GM19351 (cell line): ENCODE measurements around the gene IMMP2L.

Experiments used
- ATAC-seq: cut with Tn5 transposase; IDR thresholded peaks from one replicate; pipeline ENCODE4 v1.9.1; 2021; ENCODE audit warnings: mild to moderate bottlenecking, moderate library complexity; ENCODE audit not compliant: unreplicated experiment

Gene IMMP2L

GRCh38 chr7:110909117-110909516 is 653.2 kb downstream of the IMMP2L start:
- no peak for ATAC-seq

GRCh38 chr7:110905773-110906566 is 656.3 kb downstream of the IMMP2L start:
- no peak for ATAC-seq

- no peak for ATAC-seq
These were observed 663.8 kb downstream of the IMMP2L start for GRCh38 chr7:110898516-110898915.

GRCh38 chr7:110897538-110897937 is 664.8 kb downstream of the IMMP2L start:
- ATAC-seq, result no peak

- no peak for ATAC-seq
These were observed 668.2 kb downstream of the IMMP2L start for GRCh38 chr7:110894111-110894510.

GRCh38 chr7:110891197-110891596 is 671.1 kb downstream of the IMMP2L start:
- ATAC-seq, result no peak

GRCh38 chr7:110890101-110890500 is 672.2 kb downstream of the IMMP2L start:
- no peak for ATAC-seq

GRCh38 chr7:110889335-110889734 is 673.0 kb downstream of the IMMP2L start:
- ATAC-seq, result no peak

- ATAC-seq, result no peak
These were observed 673.7 kb downstream of the IMMP2L start for GRCh38 chr7:110888641-110889040.

GRCh38 chr7:110885474-110885873 is 676.8 kb downstream of the IMMP2L start:
- ATAC-seq, result no peak

- ATAC-seq, result no peak
These were observed 680.6 kb downstream of the IMMP2L start for GRCh38 chr7:110881721-110882120.

GRCh38 chr7:110880971-110881370 is 681.3 kb downstream of the IMMP2L start:
- ATAC-seq, result no peak

- ATAC-seq, result no peak
These were observed 685.3 kb downstream of the IMMP2L start for GRCh38 chr7:110877016-110877415.

- ATAC-seq, result no peak
These were observed 686.9 kb downstream of the IMMP2L start for GRCh38 chr7:110875346-110875745.

GRCh38 chr7:110871856-110872255 is 690.4 kb downstream of the IMMP2L start:
- ATAC-seq, result no peak

- no peak for ATAC-seq
These were observed 691.4 kb downstream of the IMMP2L start for GRCh38 chr7:110870926-110871325.

- ATAC-seq, result no peak
These were observed 693.8 kb downstream of the IMMP2L start for GRCh38 chr7:110868458-110868857.

GRCh38 chr7:110867771-110868170 is 694.5 kb downstream of the IMMP2L start:
- no peak for ATAC-seq

GRCh38 chr7:110863258-110863657 is 699.0 kb downstream of the IMMP2L start:
- ATAC-seq, result no peak

GRCh38 chr7:110861163-110861562 is 701.1 kb downstream of the IMMP2L start:
- no peak for ATAC-seq

GRCh38 chr7:110857106-110857505 is 705.2 kb downstream of the IMMP2L start:
- no peak for ATAC-seq

- ATAC-seq, result no peak
These were observed 705.6 kb downstream of the IMMP2L start for GRCh38 chr7:110856704-110857103.

- no peak for ATAC-seq
These were observed 707.6 kb downstream of the IMMP2L start for GRCh38 chr7:110854651-110855050.
